GM23338 (cell line): ENCODE measurements around the gene SIRPB2. TPM values are rescaled to one million over a fixed set of nuclear protein-coding genes. Genes with fewer than 3 reads are reported as not detected.

Experiments
- ATAC-seq: fragments of 200-7000 bp; cut with Tn5 transposase; 3 replicates; pipeline ENCODE4 v1.9.1; 2020
- DNase-seq: peaks from one replicate; pipeline ENCODE4 v3.0.0-alpha.2; 2015; ENCODE audit warnings: low spot score
- H2AFZ ChIP-seq: fragments of 200-600 bp; sonication (generic); 2 replicates; pipeline ENCODE4 v1.8.0; 2016; ENCODE audit warnings: antibody characterized with exemption, mild to moderate bottlenecking, moderate library complexity
- H3F3A ChIP-seq: fragments of 200-600 bp; sonication (generic); replicated peaks from 2 replicates; pipeline ENCODE4 v1.8.0; 2017; ENCODE audit warnings: antibody characterized with exemption, mixed run types, low read depth
- H3K27ac ChIP-seq: fragments of 200-600 bp; sonication (generic); 2 replicates; pipeline ENCODE4 v1.6.1; 2016; ENCODE audit warnings: low read depth
- H3K27me3 ChIP-seq: fragments of 200-600 bp; sonication (generic); 2 replicates; pipeline ENCODE4 v1.8.0; 2016; ENCODE audit warnings: mild to moderate bottlenecking, mixed run types, moderate library complexity; ENCODE audit not compliant: insufficient read depth
- H3K36me3 ChIP-seq: fragments of 200-600 bp; sonication (generic); 2 replicates; pipeline ENCODE4 v1.8.0; 2016; ENCODE audit warnings: mild to moderate bottlenecking; ENCODE audit not compliant: insufficient read depth
- H3K4me1 ChIP-seq: fragments of 200-600 bp; sonication (generic); 2 replicates; pipeline ENCODE4 v1.8.0; 2016; ENCODE audit warnings: mild to moderate bottlenecking, moderate library complexity; ENCODE audit not compliant: insufficient read depth
- H3K4me2 ChIP-seq: fragments of 200-600 bp; sonication (generic); 2 replicates; pipeline ENCODE4 v1.7.1; 2017; ENCODE audit warnings: mixed run types
- H3K4me3 ChIP-seq: fragments of 200-600 bp; sonication (generic); 2 replicates; pipeline ENCODE4 v1.6.1; 2016; ENCODE audit warnings: mixed run types
- H3K79me2 ChIP-seq: fragments of 200-600 bp; sonication (generic); replicated peaks from 2 replicates; pipeline ENCODE4 v1.8.0; 2017; ENCODE audit warnings: mild to moderate bottlenecking; ENCODE audit not compliant: insufficient read depth
- H3K9me2 ChIP-seq: fragments of 200-600 bp; sonication (generic); 2 replicates; pipeline ENCODE4 v1.8.0; 2017; ENCODE audit not compliant: insufficient read depth
- H4K20me1 ChIP-seq: fragments of 200-600 bp; sonication (generic); replicated peaks from 2 replicates; pipeline ENCODE4 v1.8.0; 2017; ENCODE audit warnings: mild to moderate bottlenecking; ENCODE audit not compliant: insufficient read depth
- H3K27ac Mint-ChIP-seq: 2 replicates; pipeline ENCODE4 v1.8.0; 2020; ENCODE audit warnings: inconsistent platforms, mild to moderate bottlenecking, moderate library complexity, mixed read lengths
- H3K27me3 Mint-ChIP-seq: 3 replicates; pipeline ENCODE4 v1.8.0; 2022; ENCODE audit warnings: low read depth, mild to moderate bottlenecking, moderate library complexity, mixed read lengths, inconsistent platforms; ENCODE audit not compliant: insufficient read depth, poor library complexity
- H3K36me3 Mint-ChIP-seq: 3 replicates; pipeline ENCODE4 v1.8.0; 2021; ENCODE audit warnings: low read depth, mild to moderate bottlenecking, inconsistent platforms, moderate library complexity, mixed read lengths
- H3K4me1 Mint-ChIP-seq: 3 replicates; pipeline ENCODE4 v1.8.0; 2020; ENCODE audit warnings: mild to moderate bottlenecking, inconsistent platforms, mixed read lengths
- H3K4me3 Mint-ChIP-seq: 3 replicates; pipeline ENCODE4 v1.8.0; 2021; ENCODE audit warnings: moderate library complexity, mild to moderate bottlenecking, inconsistent platforms, mixed read lengths
- H3K9me3 Mint-ChIP-seq: 3 replicates; pipeline ENCODE4 v1.8.0; 2020; ENCODE audit warnings: moderate library complexity, mild to moderate bottlenecking, inconsistent platforms, mixed read lengths
- EZH2 ChIP-seq: fragments of 200-600 bp; sonication (generic); IDR thresholded peaks from one replicate; pipeline ENCODE4 v1.8.0; 2017; ENCODE audit warnings: antibody characterized with exemption, mild to moderate bottlenecking, low read depth; ENCODE audit not compliant: unreplicated experiment
- EZH2phosphoT487 ChIP-seq: fragments of 200-600 bp; sonication (generic); IDR thresholded peaks from one replicate; pipeline ENCODE4 v1.8.1; 2018; ENCODE audit warnings: antibody characterized with exemption; ENCODE audit not compliant: unreplicated experiment
- JUNB ChIP-seq: IDR thresholded peaks from one replicate; pipeline ENCODE4 v1.6.1; 2016; ENCODE audit warnings: antibody characterized with exemption; ENCODE audit not compliant: unreplicated experiment
- NANOG ChIP-seq: IDR thresholded peaks from 2 replicates; pipeline ENCODE4 v1.6.1; 2016; ENCODE audit warnings: antibody characterized with exemption, borderline replicate concordance
- POLR2AphosphoS5 ChIP-seq: IDR thresholded peaks from 2 replicates; pipeline ENCODE4 v1.6.1; 2016; ENCODE audit warnings: antibody characterized with exemption, low read depth
- STAT1 ChIP-seq: IDR thresholded peaks from one replicate; pipeline ENCODE4 v1.6.1; 2016; ENCODE audit warnings: antibody characterized with exemption; ENCODE audit not compliant: unreplicated experiment
- ZNF114 ChIP-seq: fragments of 250-450 bp; sonication (Bioruptor Pico); IDR thresholded peaks from 2 replicates; pipeline ENCODE4 v1.5.0; 2020; ENCODE audit warnings: mild to moderate bottlenecking, moderate library complexity
- ZNF331 ChIP-seq: fragments of 250-450 bp; sonication (Bioruptor Pico); IDR thresholded peaks from 2 replicates; pipeline ENCODE4 v1.5.0; 2020; ENCODE audit warnings: low read depth, mild to moderate bottlenecking, moderate library complexity
- polyA plus RNA-seq: library from polyadenylated mRNA; unstranded; fragments of >200 nt; fragmentation: Nextera tagmentation; extraction: Ambion mirVana; gene quantifications from 2 replicates; pipeline ENCODE4 v1.2.1, GENCODE V29; 2016
- total RNA-seq: library from RNA; depleted of rRNA; stranded (reverse); fragments of >200 nt; shearing (Covaris generic); gene quantifications from 2 replicates; pipeline ENCODE4 v1.2.3, GENCODE V29; 2014
- TF ChIP-seq, protein P1 (sequence below): fragments of 250-450 bp; sonication (Bioruptor Pico); IDR thresholded peaks from 2 replicates; pipeline ENCODE4 v1.5.0; 2020; ENCODE audit warnings: mild to moderate bottlenecking, moderate library complexity
- TF ChIP-seq, protein P2 (sequence below): IDR thresholded peaks from one replicate; pipeline ENCODE4 v1.6.1; 2018; ENCODE audit warnings: antibody characterized with exemption; ENCODE audit not compliant: unreplicated experiment

SIRPB2 gene
- total and polyA plus RNA-seq, 2 experiments from 2014 or later: 0.29 TPM; not detected in 1

DNA sequence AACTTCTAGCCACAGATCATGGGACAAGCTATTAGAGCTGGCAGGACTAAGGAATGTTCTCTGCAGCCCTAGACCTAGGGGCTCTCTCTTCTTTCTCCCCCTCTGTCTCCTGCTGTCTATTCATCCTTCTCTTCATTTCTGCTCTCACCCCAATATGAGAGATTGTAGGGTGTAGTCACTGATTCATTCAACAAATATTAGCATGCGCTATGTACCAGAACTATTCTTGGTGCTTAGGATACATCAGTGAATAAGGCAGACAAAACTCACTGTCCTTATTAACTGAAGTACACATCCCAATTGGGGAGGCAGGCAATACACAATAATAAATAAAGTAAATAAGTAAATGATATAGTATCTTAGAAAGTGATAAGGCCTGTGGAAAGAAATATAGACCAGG, 14.7 kb upstream of the SIRPB2 start:
- no peaks in the 10 kb centered on the region for H3K27me3 ChIP-seq
- Mint-ChIP-seq H3K4me3 (no peak overlapping the region), H3K27me3 (no peaks in the 10 kb centered on the region), H3K36me3 (peaks cover 6% of the 10 kb centered on the region; the same call in 2 of the 3 replicates), H3K4me1 (peaks cover 1% of the 10 kb centered on the region; the same call in 2 of the 3 replicates), H3K27ac (no peak overlapping the region), H3K9me3 (peaks cover 13% of the 10 kb centered on the region)
- H2AFZ ChIP-seq: no peak overlapping the region
- no peaks in the 10 kb centered on the region for H3K9me2 ChIP-seq
- H3K79me2 ChIP-seq: no peaks in the 10 kb centered on the region
- no peaks in the 10 kb centered on the region for H3K4me1 ChIP-seq
- no peak overlapping the region for H3K27ac ChIP-seq
- ATAC-seq (no peak), DNase-seq (no peak)
- H3K4me2 ChIP-seq: no peak overlapping the region
- H3F3A ChIP-seq: no peaks in the 10 kb centered on the region
- TF ChIP-seq, protein P1, sequence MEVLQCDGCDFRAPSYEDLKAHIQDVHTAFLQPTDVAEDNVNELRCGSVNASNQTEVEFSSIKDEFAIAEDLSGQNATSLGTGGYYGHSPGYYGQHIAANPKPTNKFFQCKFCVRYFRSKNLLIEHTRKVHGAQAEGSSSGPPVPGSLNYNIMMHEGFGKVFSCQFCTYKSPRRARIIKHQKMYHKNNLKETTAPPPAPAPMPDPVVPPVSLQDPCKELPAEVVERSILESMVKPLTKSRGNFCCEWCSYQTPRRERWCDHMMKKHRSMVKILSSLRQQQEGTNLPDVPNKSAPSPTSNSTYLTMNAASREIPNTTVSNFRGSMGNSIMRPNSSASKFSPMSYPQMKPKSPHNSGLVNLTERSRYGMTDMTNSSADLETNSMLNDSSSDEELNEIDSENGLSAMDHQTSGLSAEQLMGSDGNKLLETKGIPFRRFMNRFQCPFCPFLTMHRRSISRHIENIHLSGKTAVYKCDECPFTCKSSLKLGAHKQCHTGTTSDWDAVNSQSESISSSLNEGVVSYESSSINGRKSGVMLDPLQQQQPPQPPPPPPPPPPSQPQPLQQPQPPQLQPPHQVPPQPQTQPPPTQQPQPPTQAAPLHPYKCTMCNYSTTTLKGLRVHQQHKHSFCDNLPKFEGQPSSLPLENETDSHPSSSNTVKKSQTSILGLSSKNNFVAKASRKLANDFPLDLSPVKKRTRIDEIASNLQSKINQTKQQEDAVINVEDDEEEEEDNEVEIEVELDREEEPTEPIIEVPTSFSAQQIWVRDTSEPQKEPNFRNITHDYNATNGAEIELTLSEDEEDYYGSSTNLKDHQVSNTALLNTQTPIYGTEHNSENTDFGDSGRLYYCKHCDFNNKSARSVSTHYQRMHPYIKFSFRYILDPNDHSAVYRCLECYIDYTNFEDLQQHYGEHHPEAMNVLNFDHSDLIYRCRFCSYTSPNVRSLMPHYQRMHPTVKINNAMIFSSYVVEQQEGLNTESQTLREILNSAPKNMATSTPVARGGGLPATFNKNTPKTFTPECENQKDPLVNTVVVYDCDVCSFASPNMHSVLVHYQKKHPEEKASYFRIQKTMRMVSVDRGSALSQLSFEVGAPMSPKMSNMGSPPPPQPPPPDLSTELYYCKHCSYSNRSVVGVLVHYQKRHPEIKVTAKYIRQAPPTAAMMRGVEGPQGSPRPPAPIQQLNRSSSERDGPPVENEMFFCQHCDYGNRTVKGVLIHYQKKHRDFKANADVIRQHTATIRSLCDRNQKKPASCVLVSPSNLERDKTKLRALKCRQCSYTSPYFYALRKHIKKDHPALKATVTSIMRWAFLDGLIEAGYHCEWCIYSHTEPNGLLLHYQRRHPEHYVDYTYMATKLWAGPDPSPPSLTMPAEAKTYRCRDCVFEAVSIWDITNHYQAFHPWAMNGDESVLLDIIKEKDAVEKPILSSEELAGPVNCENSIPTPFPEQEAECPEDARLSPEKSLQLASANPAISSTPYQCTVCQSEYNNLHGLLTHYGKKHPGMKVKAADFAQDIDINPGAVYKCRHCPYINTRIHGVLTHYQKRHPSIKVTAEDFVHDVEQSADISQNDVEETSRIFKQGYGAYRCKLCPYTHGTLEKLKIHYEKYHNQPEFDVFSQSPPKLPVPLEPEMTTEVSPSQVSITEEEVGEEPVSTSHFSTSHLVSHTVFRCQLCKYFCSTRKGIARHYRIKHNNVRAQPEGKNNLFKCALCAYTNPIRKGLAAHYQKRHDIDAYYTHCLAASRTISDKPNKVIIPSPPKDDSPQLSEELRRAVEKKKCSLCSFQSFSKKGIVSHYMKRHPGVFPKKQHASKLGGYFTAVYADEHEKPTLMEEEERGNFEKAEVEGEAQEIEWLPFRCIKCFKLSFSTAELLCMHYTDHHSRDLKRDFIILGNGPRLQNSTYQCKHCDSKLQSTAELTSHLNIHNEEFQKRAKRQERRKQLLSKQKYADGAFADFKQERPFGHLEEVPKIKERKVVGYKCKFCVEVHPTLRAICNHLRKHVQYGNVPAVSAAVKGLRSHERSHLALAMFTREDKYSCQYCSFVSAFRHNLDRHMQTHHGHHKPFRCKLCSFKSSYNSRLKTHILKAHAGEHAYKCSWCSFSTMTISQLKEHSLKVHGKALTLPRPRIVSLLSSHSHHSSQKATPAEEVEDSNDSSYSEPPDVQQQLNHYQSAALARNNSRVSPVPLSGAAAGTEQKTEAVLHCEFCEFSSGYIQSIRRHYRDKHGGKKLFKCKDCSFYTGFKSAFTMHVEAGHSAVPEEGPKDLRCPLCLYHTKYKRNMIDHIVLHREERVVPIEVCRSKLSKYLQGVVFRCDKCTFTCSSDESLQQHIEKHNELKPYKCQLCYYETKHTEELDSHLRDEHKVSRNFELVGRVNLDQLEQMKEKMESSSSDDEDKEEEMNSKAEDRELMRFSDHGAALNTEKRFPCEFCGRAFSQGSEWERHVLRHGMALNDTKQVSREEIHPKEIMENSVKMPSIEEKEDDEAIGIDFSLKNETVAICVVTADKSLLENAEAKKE (CRISPR knock-in tag): no peak
- TF ChIP-seq, protein P2, sequence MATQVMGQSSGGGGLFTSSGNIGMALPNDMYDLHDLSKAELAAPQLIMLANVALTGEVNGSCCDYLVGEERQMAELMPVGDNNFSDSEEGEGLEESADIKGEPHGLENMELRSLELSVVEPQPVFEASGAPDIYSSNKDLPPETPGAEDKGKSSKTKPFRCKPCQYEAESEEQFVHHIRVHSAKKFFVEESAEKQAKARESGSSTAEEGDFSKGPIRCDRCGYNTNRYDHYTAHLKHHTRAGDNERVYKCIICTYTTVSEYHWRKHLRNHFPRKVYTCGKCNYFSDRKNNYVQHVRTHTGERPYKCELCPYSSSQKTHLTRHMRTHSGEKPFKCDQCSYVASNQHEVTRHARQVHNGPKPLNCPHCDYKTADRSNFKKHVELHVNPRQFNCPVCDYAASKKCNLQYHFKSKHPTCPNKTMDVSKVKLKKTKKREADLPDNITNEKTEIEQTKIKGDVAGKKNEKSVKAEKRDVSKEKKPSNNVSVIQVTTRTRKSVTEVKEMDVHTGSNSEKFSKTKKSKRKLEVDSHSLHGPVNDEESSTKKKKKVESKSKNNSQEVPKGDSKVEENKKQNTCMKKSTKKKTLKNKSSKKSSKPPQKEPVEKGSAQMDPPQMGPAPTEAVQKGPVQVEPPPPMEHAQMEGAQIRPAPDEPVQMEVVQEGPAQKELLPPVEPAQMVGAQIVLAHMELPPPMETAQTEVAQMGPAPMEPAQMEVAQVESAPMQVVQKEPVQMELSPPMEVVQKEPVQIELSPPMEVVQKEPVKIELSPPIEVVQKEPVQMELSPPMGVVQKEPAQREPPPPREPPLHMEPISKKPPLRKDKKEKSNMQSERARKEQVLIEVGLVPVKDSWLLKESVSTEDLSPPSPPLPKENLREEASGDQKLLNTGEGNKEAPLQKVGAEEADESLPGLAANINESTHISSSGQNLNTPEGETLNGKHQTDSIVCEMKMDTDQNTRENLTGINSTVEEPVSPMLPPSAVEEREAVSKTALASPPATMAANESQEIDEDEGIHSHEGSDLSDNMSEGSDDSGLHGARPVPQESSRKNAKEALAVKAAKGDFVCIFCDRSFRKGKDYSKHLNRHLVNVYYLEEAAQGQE: no peak
- TF ChIP-seq STAT1 (no peak), EZH2 (no peak), ZNF114 (CRISPR knock-in tag) (no peak), POLR2AphosphoS5 (no peak), ZNF331 (CRISPR knock-in tag) (no peak), NANOG (no peak), EZH2phosphoT487 (no peak), JUNB (no peak)
- no peak overlapping the region for H3K4me3 ChIP-seq
- no peaks in the 10 kb centered on the region for H3K36me3 ChIP-seq
- H4K20me1 ChIP-seq: no peaks in the 10 kb centered on the region
